Limb (tissue), 2 donors: ENCODE data around the gene SPAG5.
"Not testable (repeated sequence)": the region's sequence is repeated elsewhere in the genome, so short reads cannot be mapped to it uniquely, and the experiment has no call there.

ENCODE experiments used
- DNase-seq, 2 donors: peaks; one replicate each; pipeline ENCODE4 v3.0.0-alpha.2; 2016; ENCODE audit errors: extremely low spot score in 2 of 2

The SPAG5 gene

DNA sequence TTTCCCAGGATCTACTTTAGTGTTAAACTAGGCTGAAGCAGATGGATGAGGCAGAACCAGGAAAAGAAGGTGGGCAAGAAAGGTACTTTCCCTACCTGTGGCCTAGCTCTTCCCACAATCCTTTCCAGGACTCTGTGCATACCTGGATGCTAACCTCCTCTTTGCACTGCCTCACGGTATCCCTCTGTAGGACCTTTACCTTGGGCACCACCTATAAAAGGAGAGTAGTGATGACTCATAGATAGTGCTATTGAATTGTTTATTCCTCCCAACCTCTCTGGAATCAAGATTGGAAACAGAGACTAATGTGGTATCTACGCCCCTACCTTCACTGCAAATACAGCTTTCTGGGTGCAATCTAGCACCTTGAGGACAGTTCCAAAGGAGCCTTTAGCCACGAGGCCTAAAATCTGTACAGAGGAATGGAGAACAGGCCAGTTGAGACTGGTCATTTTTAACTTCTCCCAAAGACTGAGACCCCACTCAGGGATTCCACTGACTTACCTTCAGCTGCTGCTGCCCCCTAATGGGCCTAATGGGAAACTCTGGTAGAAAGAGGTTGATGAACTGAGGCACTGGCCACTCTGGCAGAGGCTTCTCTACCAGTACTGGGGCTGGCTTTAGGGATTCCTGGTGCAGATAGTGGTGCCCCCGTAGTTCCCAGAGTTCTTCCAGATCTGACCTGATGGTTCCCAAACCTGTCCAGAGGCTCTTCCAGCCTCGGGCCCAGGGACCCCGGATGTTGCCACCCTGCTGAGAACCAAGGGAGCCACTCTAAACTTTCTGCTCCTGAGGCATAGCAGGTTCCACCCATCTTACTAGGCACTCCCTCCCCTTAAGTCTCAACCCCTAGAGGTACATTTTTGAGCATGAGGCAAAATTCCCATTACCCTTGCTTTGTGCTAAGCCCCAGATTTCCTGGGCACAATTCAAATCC lies 14.4 kb upstream of the SPAG5 start:
- DNase-seq = peak; percentile 24 to 49

DNA sequence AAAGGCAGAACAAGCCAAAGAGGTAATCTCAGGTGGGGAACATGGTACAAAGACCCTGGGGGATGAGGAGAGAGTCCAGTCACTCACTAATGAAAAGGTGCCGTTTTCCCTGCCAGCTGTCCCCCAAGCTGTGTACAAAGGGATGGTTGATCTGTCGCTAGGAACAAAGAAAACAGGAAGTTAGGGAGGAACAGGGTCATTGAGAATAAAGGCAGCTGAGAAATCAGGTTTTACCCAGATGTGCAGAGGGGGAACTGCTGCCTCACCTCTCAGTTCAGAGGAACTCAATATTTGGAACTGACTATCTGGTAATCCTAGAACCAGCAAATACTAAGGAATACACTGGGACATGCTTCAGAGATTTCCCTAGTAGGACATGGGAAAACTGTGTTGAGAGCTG lies 13.7 kb upstream of the SPAG5 start:
- DNase-seq = no peak

DNA sequence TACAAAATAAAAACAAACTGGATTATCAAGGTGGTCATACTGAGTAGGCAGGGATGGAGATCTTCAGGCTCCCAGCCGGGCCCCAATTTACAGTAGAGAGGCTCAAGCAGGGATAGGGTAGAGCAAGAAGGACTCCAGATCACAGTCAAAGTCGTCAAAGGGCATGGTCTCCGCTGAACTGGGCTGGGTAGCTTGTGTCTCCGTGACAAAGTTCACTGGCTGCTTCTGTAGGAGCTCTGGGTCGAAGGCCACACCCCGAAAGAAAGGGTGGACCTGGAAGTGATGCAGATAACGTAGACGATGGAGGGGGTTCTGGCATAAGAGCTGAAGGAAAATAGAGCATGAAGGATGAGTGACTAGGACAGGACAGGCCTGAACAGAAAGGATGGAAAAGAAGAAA lies 11.6 kb upstream of the SPAG5 start:
- no peak for DNase-seq

DNA sequence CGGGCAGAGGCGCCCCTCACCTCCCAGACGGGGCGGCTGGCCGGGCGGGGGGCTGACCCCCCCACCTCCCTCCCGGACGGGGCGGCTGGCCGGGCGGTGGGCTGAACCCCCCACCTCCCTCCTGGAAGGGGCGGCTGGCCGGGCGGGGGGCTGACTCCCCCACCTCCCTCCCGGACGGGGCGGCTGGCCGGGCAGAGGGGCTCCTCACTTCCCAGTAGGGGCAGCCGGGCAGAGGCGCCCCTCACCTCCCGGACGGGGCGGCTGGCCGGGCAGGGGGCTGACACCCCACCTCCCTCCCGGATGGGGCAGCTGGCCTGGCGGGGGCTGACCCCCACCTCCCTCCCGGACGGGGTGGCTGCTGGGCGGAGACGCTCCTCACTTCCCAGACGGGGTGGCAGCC lies 5.2 kb upstream of the SPAG5 start:
- DNase-seq = not testable (repeated sequence)

DNA sequence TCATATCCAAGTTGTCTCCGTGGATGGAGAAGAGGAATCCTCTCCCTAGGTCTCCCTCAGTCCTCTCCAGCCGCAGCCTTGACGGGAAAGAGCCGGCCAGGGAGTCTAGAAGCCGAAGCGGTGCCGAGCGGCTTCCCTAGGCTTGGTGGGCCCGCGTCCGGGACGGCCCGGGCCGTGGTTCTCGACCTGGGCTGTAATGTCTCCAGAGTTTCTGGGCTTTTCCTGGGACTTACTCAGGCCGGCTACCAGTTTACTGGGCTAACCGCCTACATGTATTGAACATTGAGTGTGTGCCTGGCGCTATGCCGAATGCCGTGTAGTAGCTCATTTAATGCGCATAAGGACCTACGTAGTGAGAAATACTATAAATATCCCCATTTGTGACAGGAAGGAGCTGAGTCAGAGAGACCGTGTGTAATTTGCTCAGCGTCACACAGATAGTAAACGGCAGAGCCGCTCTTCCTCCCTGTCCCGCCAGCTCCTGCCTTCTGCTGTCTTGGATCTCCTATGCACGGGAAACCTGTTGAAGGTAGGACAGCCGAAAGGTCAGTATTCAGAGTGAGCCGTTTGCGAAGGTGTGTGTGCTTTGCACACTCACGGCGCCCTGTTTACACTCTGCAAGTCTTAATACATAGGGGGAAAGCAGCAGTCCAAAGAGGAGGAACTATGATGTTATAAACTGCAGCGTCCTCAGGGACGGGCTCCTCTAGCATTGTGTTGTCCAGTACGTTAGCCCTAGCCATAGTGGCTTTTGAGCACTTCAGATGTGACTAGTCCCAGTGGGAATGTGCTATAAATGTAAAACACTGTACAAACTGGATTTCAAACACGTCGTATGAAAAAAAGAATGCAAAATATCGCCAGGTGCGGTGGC lies 723 bp upstream of the SPAG5 start:
- DNase-seq = peak in 1 of 2 donors; percentile 65

DNA sequence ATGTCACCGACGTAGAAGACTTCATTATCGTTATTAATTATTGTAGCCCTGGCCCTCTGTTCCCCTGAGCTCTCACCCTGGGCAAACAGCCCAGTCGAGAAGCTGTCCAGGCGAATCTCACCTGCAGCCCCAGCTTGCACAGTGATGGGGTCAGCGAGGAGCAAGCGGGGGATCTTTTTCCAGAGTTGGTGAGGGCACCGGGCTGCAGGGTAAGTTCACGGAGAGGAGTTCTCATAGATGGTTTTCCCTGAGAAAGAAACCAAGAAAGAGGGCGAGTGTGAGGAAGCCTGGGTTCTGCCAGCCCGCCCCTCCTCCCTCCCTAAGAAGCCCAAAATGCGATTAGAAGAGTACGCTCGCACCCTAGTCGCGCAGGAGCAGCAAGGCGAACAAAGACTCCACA lies 436 bp downstream of the SPAG5 start:
- DNase-seq = peak in 1 of 2 donors; percentile 39

DNA sequence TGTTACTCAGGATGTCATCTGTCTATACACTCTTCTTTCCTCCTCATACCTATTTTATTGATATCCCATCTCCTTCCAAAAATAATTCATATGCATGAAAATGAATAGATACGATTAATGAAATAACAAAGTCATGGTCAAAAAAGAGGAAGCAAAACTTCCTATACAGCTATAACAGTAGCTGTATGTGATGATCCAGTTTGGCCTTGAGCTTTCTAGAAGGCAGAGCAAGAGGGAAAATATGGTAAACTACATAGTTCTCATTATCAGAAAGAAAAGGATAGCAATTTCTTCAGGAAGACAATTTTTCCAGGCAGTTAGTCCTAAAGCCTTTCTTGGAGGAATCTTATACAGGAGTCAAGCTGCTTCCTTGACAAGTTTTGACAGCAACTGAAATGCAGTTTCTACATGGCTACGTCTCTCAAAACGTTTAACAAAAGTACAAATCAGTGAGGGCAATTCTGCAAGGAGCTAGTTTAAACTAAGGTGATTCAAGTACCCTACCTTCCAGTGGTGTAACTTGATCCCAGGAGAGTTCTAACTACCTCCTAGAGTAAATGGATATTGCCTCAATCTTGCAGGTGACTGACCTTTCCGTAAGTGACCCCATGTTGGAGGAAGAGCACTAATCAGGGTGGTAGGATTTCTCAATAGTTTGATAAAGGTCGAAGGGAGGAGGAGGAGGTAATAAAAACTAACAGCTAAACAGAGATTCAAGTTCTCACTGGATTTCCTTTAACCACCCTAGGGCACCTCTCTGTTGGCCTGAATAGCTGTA lies 1.0 kb downstream of the SPAG5 start:
- DNase-seq = no peak

DNA sequence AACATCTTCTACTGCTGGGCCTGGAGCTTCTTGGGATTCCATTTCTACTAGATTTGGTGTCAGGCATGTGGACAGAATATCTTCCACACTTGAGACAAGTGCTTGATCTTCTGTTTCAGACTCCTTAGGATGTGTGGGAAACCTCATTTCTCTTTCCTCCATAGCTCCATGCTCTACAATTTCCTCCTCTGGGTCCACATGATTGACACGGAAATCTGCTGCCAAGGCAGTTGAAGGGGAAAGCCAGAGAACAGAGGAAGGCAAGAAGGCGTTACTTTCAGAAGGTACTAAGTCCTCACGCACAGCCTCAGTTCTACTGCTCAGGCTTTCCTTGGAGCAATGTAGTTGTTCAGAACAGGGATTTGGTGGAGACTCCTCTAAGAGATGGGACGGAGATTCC lies 6.6 kb downstream of the SPAG5 start:
- DNase-seq = no peak

DNA sequence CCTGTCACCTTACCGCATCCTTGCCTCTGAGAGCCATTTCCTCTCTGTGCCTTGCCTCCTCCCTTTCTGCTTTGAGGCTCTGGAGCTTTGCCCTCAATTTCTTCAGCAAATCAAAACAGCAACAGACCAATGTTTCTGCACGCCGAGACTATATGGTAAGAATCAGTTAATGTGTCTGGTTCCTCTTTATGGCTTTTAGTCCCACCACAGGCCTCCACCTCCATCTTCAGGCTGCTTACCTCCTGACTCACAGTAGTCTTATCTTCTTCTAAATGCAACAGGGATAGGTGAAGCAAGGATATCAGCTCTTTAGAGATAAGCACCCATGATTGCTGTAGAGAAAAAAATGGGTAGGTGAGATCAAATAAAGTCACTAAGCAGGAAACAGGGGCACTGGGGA lies 13.0 kb downstream of the SPAG5 start:
- no peak for DNase-seq

DNA sequence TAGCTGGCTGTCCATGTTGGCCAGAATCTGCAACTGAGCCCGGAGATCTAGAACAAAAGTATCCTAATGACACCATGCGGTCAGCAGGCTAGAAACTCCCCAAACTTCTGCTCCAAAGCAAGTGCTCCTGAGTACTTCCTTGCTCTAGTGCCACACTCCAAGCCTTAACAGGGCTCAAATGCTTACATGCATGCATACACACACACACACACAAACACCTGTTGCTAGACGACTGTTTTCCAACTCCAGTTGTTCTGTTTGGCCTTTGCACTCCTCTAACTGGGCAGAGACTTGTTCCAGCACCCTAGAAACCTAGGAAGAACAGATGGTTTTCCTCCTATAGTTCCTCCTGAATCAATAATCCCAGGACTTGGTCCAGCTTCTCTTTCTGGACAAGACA lies 14.4 kb downstream of the SPAG5 start:
- DNase-seq = no peak

DNA sequence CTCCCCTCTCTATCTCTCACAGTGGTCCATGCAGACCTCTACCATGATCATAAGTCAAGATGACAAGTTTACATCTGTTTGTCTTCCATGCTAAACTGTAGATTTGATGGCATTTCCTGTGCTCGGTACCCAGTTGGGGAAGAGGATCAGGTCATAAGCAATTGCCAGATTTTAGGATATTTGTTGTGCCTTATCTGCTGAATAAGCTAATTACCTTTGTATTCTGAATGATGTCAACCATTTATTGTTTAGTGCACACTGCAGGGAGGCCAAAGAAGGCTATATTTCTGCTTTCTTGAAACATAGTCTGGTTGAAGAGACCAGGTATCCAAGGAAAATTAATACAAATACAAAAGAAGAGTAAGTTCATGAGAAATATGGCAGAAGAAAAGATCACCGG lies 16.3 kb downstream of the SPAG5 start:
- DNase-seq = no peak

DNA sequence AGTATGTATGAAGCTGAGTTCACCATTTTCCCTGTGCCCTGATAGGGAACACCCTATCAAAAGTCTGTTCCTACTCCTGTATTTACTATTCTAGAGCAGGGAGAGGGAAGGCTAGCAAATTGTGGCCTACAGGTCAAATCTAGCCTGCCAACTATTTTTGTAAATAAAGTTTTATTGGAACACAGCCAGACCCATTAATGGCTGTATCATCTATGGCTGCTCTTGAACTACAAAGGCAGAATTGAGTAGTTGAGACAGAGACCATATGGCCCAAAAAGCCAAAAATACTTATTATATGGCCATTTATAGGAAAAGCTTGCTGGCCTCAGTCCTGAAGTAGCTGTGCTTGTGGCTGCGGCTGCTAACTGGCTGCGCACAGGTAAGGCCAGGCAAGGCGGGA lies 17.9 kb downstream of the SPAG5 start:
- no peak for DNase-seq

DNA sequence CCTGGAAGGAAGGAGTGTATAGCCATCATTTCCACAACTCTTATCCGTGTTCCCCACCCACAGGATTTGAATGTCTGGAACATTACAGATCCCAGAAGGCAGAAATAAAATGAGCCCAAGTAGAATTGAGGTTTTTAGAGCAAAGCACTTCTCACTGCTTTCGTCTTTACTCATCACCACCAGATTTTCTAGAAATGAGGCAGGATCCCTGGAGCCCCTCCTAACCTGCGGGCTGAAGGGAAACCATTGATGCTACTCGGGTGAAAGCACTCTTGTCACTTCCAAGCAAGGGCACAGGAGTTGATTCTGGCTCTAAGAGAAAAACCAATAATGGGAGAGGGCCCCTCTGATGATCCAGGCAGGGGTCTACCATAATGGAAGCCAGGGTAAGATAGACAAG lies 19.3 kb downstream of the SPAG5 start:
- no peak for DNase-seq

DNA sequence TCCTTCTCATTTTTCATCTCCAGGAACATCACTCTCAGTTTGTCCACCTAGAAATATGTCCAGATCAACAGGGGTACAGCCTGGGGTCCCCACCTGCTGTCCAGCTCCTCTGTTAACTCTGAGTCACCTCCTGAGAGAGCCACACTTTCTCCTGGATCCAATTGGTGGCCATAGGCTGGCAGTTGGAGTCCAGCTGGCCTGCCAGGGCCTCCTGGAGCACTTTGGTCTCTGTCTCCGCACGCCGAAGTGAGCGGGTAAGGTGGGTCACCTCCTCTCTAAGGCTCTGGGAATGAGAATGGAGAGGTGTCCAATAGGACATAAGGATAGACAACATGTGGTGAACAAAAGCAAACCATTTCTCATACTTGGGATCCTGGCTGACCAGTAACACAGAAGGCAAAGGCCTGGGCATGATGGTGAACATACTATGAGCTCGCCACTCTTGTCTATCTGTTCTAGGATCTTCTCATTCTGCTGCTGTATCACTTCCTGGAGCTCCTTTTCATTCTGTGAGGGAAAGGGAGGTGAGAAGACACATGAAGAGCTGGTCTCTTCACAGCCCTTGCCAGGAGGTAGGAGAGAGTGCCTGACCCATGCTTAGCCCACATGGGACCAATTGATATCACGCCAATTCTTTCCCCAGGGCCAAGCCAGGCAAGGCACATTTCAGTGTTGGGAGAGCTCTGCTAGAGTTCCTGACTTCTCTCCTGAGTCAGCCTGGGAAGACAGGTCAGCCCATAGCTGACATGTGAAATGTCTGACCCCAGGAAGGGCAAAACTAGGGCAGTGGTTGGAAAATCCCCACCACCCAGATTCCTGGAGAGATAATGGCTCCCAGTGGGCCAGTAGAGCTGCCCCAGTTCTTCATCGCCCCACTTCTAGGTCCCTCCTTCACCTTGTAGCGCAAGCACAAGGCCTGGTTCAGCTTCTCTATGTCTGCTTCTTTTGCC lies 20.3 kb downstream of the SPAG5 start:
- DNase-seq = no peak

DNA sequence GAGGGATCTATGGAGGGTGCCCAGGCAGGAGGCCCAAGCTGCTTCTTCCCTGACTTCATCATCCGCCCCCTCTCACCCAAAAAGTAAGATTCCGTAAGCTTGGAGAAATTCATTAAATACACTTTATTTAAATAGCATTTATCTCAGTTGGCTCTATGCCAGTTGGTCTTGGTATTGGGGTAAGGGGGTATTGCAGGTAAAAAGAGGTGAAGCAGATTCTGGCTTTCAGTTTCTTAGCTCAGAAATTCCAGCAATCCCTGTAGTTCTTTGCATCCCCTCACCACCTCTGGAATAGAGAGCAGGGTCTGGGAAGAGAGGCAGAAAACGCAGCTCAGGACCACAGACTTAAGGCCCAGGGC lies 21.4 kb downstream of the SPAG5 start:
- no peak for DNase-seq

DNA sequence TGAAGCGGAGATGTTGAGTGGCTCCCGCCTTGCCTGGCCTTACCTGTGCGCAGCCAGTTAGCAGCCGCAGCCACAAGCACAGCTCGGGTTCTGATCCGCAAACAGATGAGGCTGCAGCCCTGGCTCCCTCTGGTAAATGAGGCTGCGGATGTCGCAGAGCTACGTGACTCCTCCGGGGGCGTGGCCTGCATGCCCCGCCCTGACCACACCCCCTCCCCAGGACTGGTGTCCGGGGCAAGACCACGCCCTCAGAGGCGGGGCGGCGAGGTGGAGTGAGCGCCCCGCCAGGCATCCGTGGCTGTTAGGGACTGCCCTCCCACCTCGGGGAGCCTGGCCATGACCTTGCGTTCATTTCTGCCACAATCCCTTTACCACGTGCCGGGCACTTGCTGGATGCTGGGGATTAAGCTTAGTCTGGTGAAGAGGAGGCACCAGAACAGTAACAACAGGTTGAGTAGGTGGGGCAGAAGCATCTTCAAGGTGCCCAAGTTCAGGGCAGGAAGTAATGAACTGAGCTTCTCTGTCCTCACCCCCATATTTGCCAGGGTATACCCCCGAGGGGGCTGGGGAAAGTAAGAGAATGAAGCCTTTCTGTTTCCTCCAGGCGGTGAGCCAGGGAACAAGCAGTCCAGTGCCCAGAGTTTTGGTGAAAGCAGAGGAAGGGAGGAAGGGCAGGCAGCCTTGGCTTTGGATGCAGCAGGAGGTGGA lies 21.9 kb downstream of the SPAG5 start, which contains the start of gene ALDOC:
Gene ALDOC (minus strand): TSS at position 138 of the 708 bp plus-strand sequence. CDS start 1,363 bp downstream, outside the sequence.
- DNase-seq = peak; percentile 80 to 91

DNA sequence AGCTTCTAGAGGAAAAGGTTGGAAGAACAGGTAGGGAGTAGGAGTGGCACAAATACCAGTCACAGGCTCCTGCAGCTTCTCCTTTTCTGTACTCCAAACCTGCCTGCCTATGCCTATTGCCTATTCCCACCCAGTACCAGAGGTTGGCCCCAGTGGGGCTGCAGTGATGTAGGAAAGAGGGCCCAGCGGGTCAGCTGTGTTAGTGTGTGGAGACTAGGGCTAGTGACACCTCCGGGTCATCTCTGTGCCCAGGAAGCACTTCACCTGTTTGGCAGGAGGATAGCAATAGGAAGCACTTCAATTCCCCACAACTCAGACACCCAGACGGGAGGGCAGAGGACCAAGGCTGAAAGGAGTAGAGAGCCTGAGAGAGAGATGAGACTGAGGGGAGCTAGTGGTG lies 22.8 kb downstream of the SPAG5 start:
- not testable (repeated sequence) for DNase-seq

DNA sequence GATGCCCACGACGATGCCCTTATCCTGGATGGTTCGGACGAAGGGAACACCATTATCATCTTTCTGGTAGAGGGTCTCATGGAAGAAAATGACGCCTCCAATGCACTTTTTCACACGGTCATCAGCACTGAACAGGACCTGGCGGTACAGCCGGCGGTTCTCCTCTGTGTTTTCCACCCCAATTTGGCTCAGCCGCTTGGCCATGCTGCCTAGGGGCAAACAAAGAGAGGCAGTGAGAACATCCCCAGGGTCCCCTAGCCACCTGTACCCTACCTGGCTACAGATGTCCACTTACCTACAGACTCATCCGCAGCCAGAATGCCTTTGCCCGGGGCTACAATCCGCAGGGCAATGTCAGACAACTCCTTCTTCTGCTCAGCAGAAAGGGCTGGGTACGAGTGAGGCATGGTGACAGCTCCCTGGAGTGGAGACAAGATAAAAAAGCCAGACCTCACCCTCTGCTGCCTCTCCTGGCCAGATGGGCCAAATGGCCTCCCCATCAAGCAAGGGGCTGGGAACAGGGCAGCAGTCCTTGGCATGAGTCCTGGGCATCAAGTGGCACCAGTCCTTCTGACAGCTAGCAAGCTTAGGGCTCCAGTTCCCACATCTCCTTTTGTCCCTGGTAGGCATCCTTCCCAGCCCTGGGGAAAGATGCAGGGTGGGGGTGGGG lies 23.6 kb downstream of the SPAG5 start:
- no peak for DNase-seq

DNA sequence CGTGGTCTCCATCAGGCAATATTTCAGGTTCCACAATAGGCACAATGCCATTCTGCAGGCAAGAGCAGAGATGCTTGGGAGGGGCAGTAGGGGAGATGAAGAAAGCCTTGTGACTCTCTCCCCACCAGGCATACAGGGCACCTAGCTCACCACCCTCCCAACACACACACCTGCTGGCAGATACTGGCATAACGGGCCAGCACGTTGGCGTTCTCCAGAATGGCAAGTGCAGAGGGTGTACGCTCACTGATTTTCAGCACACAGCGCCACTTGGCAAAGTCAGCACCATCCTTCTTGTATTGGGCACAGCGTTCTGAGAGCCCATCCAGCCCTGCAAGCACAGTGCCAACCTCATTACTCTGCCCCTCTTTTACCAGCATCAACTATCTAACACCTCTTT lies 24.3 kb downstream of the SPAG5 start:
- no peak for DNase-seq
